ENCODE results near the gene KRT25.

The KRT25 gene, protein sequence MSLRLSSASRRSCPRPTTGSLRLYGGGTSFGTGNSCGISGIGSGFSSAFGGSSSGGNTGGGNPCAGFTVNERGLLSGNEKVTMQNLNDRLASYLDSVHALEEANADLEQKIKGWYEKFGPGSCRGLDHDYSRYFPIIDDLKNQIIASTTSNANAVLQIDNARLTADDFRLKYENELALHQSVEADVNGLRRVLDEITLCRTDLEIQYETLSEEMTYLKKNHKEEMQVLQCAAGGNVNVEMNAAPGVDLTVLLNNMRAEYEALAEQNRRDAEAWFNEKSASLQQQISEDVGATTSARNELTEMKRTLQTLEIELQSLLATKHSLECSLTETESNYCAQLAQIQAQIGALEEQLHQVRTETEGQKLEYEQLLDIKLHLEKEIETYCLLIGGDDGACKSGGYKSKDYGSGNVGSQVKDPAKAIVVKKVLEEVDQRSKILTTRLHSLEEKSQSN

DNA sequence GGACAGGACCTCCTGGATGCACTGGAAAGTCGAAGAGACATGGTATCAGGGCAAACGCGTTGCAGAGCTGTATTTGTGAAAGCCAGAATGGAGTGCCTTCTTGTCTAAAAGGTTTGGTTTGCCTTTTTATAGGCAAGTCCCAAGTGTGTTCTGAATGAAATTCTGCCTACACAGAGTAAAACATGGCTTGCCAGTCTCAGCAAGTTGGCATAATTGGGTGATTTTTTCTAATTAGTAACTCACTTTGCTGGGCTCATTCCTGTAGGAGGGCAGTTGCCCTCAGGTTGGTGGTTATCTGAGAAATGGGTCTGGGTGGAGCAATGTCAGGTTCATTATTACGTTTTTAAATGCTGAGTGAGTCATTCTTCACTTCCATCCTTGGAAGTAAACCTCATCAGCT is at the start of gene KRT25:
Gene KRT25 (minus strand): TSS at position 101 of the 400 bp plus-strand sequence. CDS start 60 bp downstream, at position 41.
- no peaks in the 10 kb centered on the region for H3K4me1 Mint-ChIP-seq
- H3K27me3 Mint-ChIP-seq = peaks cover 16% of the 10 kb centered on the region
- H3K4me3 Mint-ChIP-seq = no peak within 1 kb of the TSS
- H3K36me3 Mint-ChIP-seq = peaks cover 9% of the 10 kb centered on the region
- H3K9me3 Mint-ChIP-seq = peaks cover 27% of the 10 kb centered on the region
- H3K27ac Mint-ChIP-seq = peak within 1 kb of the TSS; percentile 46

- no peaks in the 10 kb centered on the region for H3K9me3 Mint-ChIP-seq
These were observed 48.5 kb upstream of the KRT25 start for GRCh38 chr17:40803617-40804082.

DNA sequence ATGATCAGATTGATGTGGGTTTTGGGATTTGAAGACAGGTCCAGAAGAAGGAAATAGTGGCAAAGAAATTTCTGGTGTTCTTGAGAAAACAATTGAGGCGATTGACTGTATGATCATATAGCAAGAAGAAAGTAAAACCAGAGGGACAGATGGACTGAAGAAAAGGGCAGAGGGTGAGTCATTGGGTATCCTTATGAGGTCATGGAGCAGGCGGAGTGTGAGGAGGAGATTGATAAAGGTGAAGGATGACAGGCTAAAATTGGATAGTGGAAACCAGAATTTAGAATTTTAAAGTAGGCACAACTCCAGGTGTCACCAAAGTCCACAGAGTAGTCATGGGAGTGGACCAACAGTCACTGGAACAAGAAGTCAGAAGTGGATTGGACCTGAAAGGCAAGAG is 46.0 kb upstream of the KRT25 start:
- no peak overlapping the region for H3K4me3 Mint-ChIP-seq
- H3K9me3 Mint-ChIP-seq = no peaks in the 10 kb centered on the region
- H3K27me3 Mint-ChIP-seq = peaks cover 19% of the 10 kb centered on the region
- H3K4me1 Mint-ChIP-seq = peaks cover 3% of the 10 kb centered on the region
- H3K27ac Mint-ChIP-seq = no peak overlapping the region
- H3K36me3 Mint-ChIP-seq = no peaks in the 10 kb centered on the region

More at GRCh38 chr17:40803617-40804082, 48.5 kb upstream of the KRT25 start:
- Mint-ChIP-seq H3K27ac (peak overlapping the region; percentile 20), H3K36me3 (no peaks in the 10 kb centered on the region), H3K27me3 (peaks cover 25% of the 10 kb centered on the region), H3K4me3 (no peak overlapping the region), H3K4me1 (peaks cover 3% of the 10 kb centered on the region)

GRCh38 chr17:40800381-40800780 is 45.2 kb upstream of the KRT25 start:
- Mint-ChIP-seq H3K4me3 (no peak overlapping the region), H3K9me3 (no peaks in the 10 kb centered on the region), H3K27me3 (peaks cover 23% of the 10 kb centered on the region), H3K4me1 (peaks cover 3% of the 10 kb centered on the region), H3K36me3 (peaks cover 1% of the 10 kb centered on the region), H3K27ac (no peak overlapping the region)

DNA sequence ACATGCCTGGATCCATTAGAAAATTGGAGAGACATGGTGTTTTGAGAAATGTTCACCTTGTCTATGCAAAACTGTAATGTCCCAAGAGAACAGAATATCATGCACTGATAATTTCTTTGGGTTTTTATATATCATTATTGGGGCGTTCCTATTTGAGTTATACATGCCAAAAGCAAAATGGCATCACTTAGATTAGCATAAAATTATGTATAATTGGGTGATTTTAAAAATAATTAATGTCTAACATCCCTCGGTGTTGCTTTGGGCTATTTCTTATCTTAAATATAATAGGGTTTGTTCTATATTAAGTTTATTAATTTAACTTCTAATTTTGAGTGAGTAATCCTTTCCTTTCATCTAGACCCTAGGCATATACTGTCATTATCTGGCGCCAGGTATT is 44.7 kb upstream of the KRT25 start, which contains the start of gene KRT28:
Gene KRT28 (minus strand): TSS at position 101 of the 400 bp plus-strand sequence. CDS start 66 bp downstream, at position 35.
- no peaks in the 10 kb centered on the region for H3K9me3 Mint-ChIP-seq
- H3K4me1 Mint-ChIP-seq = peaks cover 3% of the 10 kb centered on the region
- no peak within 1 kb of the TSS for H3K27ac Mint-ChIP-seq
- peaks cover 1% of the 10 kb centered on the region for H3K36me3 Mint-ChIP-seq
- peaks cover 20% of the 10 kb centered on the region for H3K27me3 Mint-ChIP-seq
- H3K4me3 Mint-ChIP-seq = no peak within 1 kb of the TSS

GRCh38 chr17:40796846-40797245 is 41.7 kb upstream of the KRT25 start:
- Mint-ChIP-seq H3K27ac (no peak overlapping the region), H3K36me3 (peaks cover 1% of the 10 kb centered on the region), H3K4me3 (no peak overlapping the region), H3K27me3 (peaks cover 19% of the 10 kb centered on the region), H3K9me3 (no peaks in the 10 kb centered on the region), H3K4me1 (no peaks in the 10 kb centered on the region)

DNA sequence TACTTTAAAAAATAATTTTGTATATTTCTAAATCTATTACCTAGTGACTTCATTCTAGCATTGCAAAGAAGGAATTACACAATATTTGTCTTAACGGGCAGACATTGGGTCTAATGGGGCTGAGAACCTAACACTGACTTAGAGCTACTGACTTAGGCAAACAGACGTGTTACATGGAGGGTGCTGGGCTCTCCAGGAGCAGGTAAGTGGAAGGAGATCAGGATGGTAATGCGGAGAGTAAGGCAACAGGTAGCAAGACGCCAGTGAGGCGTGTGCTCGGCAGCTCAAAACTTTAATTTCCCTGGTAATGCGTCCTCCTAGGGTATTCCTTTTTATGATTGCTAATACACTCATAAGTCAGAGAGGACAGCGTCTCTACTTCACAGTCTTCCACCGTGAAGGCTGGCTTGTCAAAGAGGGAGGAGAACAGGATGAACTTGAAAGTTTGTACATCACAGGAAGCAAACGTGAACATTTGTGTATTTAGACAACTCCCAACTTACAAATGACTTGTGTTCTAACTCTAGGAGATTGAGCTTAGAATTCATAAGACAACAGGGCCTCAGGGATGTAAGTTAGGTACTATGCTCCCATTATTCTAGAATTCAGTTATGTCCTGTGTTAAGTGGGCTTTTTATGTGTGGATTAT is 40.0 kb upstream of the KRT25 start:
- H3K4me3 Mint-ChIP-seq = no peak overlapping the region
- no peaks in the 10 kb centered on the region for H3K4me1 Mint-ChIP-seq
- no peak overlapping the region for H3K27ac Mint-ChIP-seq
- H3K36me3 Mint-ChIP-seq = peaks cover 1% of the 10 kb centered on the region
- no peaks in the 10 kb centered on the region for H3K9me3 Mint-ChIP-seq
- H3K27me3 Mint-ChIP-seq = peaks cover 19% of the 10 kb centered on the region

- Mint-ChIP-seq H3K27me3 (peaks cover 17% of the 10 kb centered on the region), H3K4me1 (no peaks in the 10 kb centered on the region), H3K9me3 (no peaks in the 10 kb centered on the region), H3K4me3 (no peak overlapping the region), H3K27ac (no peak overlapping the region), H3K36me3 (peaks cover 1% of the 10 kb centered on the region)
These were observed 39.3 kb upstream of the KRT25 start for GRCh38 chr17:40794466-40794865.

- Mint-ChIP-seq H3K9me3 (no peaks in the 10 kb centered on the region), H3K36me3 (peaks cover 1% of the 10 kb centered on the region), H3K4me3 (no peak overlapping the region)
These were observed 38.7 kb upstream of the KRT25 start for GRCh38 chr17:40793832-40794231.

DNA sequence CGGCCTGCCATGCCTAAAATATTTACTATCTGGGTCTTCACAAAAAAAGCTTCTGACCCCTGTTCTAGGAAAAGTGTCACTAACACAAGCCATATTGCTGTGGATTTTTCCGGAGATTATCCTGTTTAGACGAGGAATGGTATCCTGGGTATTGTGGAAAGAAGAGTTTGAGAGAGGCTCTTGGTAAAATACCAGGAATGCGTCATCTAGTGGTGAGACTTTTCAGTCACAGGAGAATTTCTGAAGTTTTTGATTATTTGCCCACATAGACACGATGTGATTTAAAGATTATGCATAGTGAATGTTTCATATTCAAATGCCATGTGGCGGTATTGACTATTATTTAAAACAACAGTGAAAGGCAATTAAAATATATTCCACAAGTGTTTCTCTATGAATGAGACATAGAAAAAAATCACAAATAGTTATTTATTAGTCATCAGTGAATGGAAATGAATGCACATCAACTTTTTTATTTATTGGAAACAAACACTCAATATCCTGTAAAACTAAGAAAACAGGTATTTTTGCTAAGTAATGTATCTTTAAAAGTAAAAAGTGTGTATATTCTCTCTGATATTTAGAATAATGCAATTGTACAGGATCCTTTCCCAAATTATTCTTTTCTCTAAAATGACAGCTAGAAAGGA is 36.8 kb upstream of the KRT25 start:
- Mint-ChIP-seq H3K4me1 (no peaks in the 10 kb centered on the region), H3K27ac (no peak overlapping the region), H3K4me3 (no peak overlapping the region), H3K27me3 (peaks cover 15% of the 10 kb centered on the region), H3K36me3 (peaks cover 1% of the 10 kb centered on the region), H3K9me3 (no peaks in the 10 kb centered on the region)

More at GRCh38 chr17:40793832-40794231, 38.7 kb upstream of the KRT25 start:
- no peaks in the 10 kb centered on the region for H3K4me1 Mint-ChIP-seq
- no peak overlapping the region for H3K27ac Mint-ChIP-seq
- H3K27me3 Mint-ChIP-seq = peaks cover 15% of the 10 kb centered on the region

- peaks cover 1% of the 10 kb centered on the region for H3K36me3 Mint-ChIP-seq
- peaks cover 11% of the 10 kb centered on the region for H3K27me3 Mint-ChIP-seq
- H3K4me3 Mint-ChIP-seq = no peak overlapping the region
- H3K4me1 Mint-ChIP-seq = no peaks in the 10 kb centered on the region
- H3K27ac Mint-ChIP-seq = no peak overlapping the region
- H3K9me3 Mint-ChIP-seq = no peaks in the 10 kb centered on the region
These were observed 36.0 kb upstream of the KRT25 start for GRCh38 chr17:40791111-40791510.

GRCh38 chr17:40782450-40782849 is 27.3 kb upstream of the KRT25 start, which contains the start of gene KRT27:
Gene KRT27 (minus strand): TSS chr17:40782550. CDS start chr17:40782493, 57 bp downstream.
- Mint-ChIP-seq H3K27ac (no peak within 1 kb of the TSS), H3K27me3 (peaks cover 27% of the 10 kb centered on the region), H3K36me3 (no peaks in the 10 kb centered on the region), H3K9me3 (no peaks in the 10 kb centered on the region), H3K4me1 (peaks cover 7% of the 10 kb centered on the region), H3K4me3 (no peak within 1 kb of the TSS)

DNA sequence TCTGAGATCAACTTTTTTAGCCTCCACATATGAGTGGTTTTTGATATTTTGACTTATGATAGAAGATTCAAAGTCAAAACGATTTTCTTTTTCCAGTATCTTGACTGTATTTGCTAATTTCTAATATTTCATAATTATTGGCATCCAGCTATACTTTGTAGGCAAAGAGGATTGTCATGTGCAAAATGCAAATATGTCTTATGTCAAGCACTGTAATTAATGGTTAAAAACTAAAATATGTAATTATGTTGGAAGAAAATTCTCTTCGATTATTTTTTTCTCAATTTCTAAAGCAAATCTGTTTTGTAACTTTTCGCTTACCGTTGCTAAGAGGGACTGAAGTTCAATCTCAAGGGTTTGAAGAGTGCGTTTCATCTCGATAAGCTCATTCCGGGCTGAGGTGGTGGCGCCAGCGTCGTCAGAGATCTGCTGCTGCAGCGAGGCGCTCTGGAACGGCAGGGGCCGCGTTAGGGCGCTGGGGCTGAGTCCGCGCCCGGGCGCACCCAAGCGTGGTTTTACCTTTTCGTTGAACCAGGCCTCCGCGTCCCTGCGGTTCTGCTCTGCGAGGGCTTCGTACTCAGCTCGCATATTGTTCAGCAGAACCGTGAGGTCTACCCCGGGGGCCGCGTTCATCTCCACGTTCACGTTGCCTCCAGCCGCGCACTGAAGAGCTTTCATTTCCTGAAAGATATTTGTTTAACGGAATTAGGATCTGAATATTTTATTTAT is 24.2 kb upstream of the KRT25 start:
- Mint-ChIP-seq H3K36me3 (no peaks in the 10 kb centered on the region), H3K27me3 (peaks cover 41% of the 10 kb centered on the region), H3K4me1 (peaks cover 7% of the 10 kb centered on the region), H3K4me3 (peak overlapping the region; percentile 67), H3K27ac (no peak overlapping the region), H3K9me3 (no peaks in the 10 kb centered on the region)

DNA sequence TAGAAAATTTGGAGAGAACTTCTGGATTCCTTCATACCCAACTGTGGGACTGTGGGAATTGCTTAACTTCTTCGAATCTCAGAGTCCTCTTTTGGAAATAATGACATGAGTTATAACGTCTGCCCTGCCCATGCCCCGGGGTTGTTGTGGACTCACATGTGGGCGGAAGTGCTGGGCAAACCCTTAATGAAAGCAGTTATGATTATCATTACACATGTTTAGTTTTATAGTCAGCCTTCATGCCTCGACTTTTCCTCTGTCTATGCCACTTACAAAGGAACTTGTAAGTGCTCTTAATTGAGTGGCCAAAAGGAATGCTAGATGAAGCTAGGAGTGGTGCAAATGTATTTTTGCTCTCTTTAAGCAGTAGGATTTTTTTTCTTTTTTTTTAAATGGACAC is 23.3 kb upstream of the KRT25 start:
- no peaks in the 10 kb centered on the region for H3K9me3 Mint-ChIP-seq
- H3K4me1 Mint-ChIP-seq = peaks cover 7% of the 10 kb centered on the region
- peaks cover 43% of the 10 kb centered on the region for H3K27me3 Mint-ChIP-seq
- H3K27ac Mint-ChIP-seq = no peak overlapping the region
- no peak overlapping the region for H3K4me3 Mint-ChIP-seq
- H3K36me3 Mint-ChIP-seq = no peaks in the 10 kb centered on the region

- Mint-ChIP-seq H3K36me3 (no peaks in the 10 kb centered on the region), H3K4me3 (no peak overlapping the region), H3K4me1 (peaks cover 7% of the 10 kb centered on the region), H3K27me3 (peaks cover 39% of the 10 kb centered on the region), H3K27ac (no peak overlapping the region), H3K9me3 (no peaks in the 10 kb centered on the region)
These were observed 22.8 kb upstream of the KRT25 start for GRCh38 chr17:40777971-40778370.

Data from activated naive CD4-positive, alpha-beta T cell treated with anti-CD3 and anti-CD28 coated beads, Interleukin-2, amount 50 U/mL, for 24 hours (primary cell).